ENCODE results near the gene SAMD4A. TPM values are rescaled to one million over a fixed set of nuclear protein-coding genes. Genes with fewer than 3 reads are reported as not detected.

The SAMD4A gene
- total and polyA plus RNA-seq, 2 of the 4 experiments (the other 2 are of a cell fraction), result 22.9 to 38.2 TPM

GRCh38 chr14:54818201-54819133 lies 251.5 kb downstream of the SAMD4A start:
- Histone ChIP-seq H3K18ac (ENCODE audit: low read depth, low read length) (no peak overlapping the region), H3K4me3 (ENCODE audit: insufficient read depth, low read depth, low read length) (no peak overlapping the region), H2BK20ac (ENCODE audit: low read depth, low read length) (no peak overlapping the region), H3K23ac (ENCODE audit: low read depth, low read length) (no peak overlapping the region), H3K27me3 (ENCODE audit: control insufficient read depth, insufficient read depth, low read length) (peaks cover 18% of the 10 kb centered on the region), H2BK5ac (ENCODE audit: low read depth, low read length, poor library complexity, severe bottlenecking) (no peak overlapping the region), H3K4ac (ENCODE audit: low read depth, low read length) (no peak overlapping the region), H2BK120ac (ENCODE audit: low read depth, low read length) (no peak overlapping the region), H3K79me1 (ENCODE audit: low read depth in 1 of 2, low read length in 2 of 2) (no peaks in the 10 kb centered on the region), H3K36me3 (ENCODE audit: control insufficient read depth, insufficient read depth, low read length) (no peaks in the 10 kb centered on the region), H3K14ac (replicated peaks; ENCODE audit: low read depth, low read length) (no peak overlapping the region), H4K5ac (ENCODE audit: low read depth, low read length) (no peak overlapping the region), H3K4me2 (ENCODE audit: low read depth, low read length) (no peak overlapping the region), H3K27ac (ENCODE audit: insufficient read depth, low read length) (no peak overlapping the region), H4K20me1 (ENCODE audit: insufficient read depth, low read length) (no peaks in the 10 kb centered on the region), H3K4me1 (ENCODE audit: control insufficient read depth, insufficient read depth, low read length) (no peaks in the 10 kb centered on the region; the same call in 1 of the 2 replicates), H2AFZ (replicated peaks; ENCODE audit: low read length, poor library complexity) (no peak overlapping the region), H3K56ac (ENCODE audit: extremely low read depth, insufficient read depth, low read length) (no peak overlapping the region), H3K9ac (ENCODE audit: low read depth, low read length) (no peak overlapping the region), H2AK9ac (replicated peaks; ENCODE audit: low read depth, low read length, poor library complexity) (no peak overlapping the region), H2AK5ac (ENCODE audit: low read depth, low read length) (no peak overlapping the region), H4K91ac (ENCODE audit: insufficient read depth, low read depth, low read length) (no peak overlapping the region), H3K9me1 (ENCODE audit: insufficient read depth, low read length) (no peaks in the 10 kb centered on the region), H4K8ac (ENCODE audit: low read depth in 2 of 2, low read length in 2 of 2) (no peak overlapping the region), H3K9me3 (ENCODE audit: control insufficient read depth, insufficient read depth, low read length) (peaks cover 7% of the 10 kb centered on the region; the same call in 1 of the 2 replicates), H2BK15ac (ENCODE audit: low read depth, low read length) (no peak overlapping the region)
- in situ Hi-C loops (cut with MboI; ENCODE audit: low sequenced_read_pairs), result no loop called here
- no CpG with 5 or more reads among the region's 14 CpGs for WGBS, 2 experiments (ENCODE audit: extremely low coverage in 2 of 2, insufficient read length in 1 of 2)
- ChIA-PET POLR2A (ENCODE audit: unreplicated experiment) (no interaction called here), CTCF (interaction anchor here (0.6 kb wide), 1 partner anchor 11 kb away, joined by 3 read pairs; no protein-coding TSS in a partner anchor)
- no peak for TF ChIP-seq RCOR1 (IDR thresholded peaks at IDR 0.05; ENCODE audit: insufficient replicate concordance, low read length)
- no peak for TF ChIP-seq RFX5 (IDR thresholded peaks at IDR 0.05; ENCODE audit: low read depth, low read length)
- no peak for TF ChIP-seq ELK1 (IDR thresholded peaks at IDR 0.05; ENCODE audit: borderline replicate concordance, low read depth, low read length)
- no peak for TF ChIP-seq MAFK (IDR thresholded peaks at IDR 0.05; ENCODE audit: low read depth, low read length)
- no peak for TF ChIP-seq MAZ (IDR thresholded peaks at IDR 0.05; ENCODE audit: borderline replicate concordance, low read depth, low read length)
- TF ChIP-seq MXI1 (IDR thresholded peaks at IDR 0.05; ENCODE audit: borderline replicate concordance, low read depth, low read length), result no peak
- TF ChIP-seq SMC3 (IDR thresholded peaks at IDR 0.05; ENCODE audit: low read depth, low read length), result no peak
- TF ChIP-seq POLR2A (IDR thresholded peaks at IDR 0.05; ENCODE audit: low read depth, low read length), result no peak
- TF ChIP-seq CEBPB (IDR thresholded peaks at IDR 0.05; ENCODE audit: low read depth, low read length), result peak; percentile 21; the same call in 1 of the 2 replicates
- TF ChIP-seq FOS (IDR thresholded peaks at IDR 0.05; ENCODE audit: low read depth, low read length), result 0 out of 2 replicates have a peak, but pooled peaks have one; percentile 26
- TF ChIP-seq BHLHE40 (IDR thresholded peaks at IDR 0.05; ENCODE audit: low read depth, low read length), result no peak; the same call in 1 of the 2 replicates
- TF ChIP-seq USF2 (IDR thresholded peaks at IDR 0.05; ENCODE audit: low read depth, low read length), result no peak
- no TSS peak for BruUV-seq (replicated peaks)
- DNase-seq, result peak; percentile 69
- dilution Hi-C loops (cut with HindIII; ENCODE audit: low sequenced_read_pairs, unreplicated experiment), result no loop called here
- intact Hi-C loops (cut with micrococcal nuclease), result no loop called here
- peak; percentile 95 for ATAC-seq (ENCODE audit: low read depth)
